NCI-H345 treated with DMSO at 0.1 percent for 48 hours (cell line): ENCODE results near the gene IL1RL2.

Experiments used
- DNase-seq: peaks from one replicate; lab custom pipeline; 2025; ENCODE audit not compliant: unreplicated experiment; lab: John Stamatoyannopoulos, UW

The IL1RL2 gene

GRCh38 chr2:102158011-102158755 is 28.6 kb upstream of the IL1RL2 start:
- no peak for DNase-seq

- no peak for DNase-seq
Observed at GRCh38 chr2:102159295-102159694, 27.5 kb upstream of the IL1RL2 start.

GRCh38 chr2:102166189-102166845 is 20.5 kb upstream of the IL1RL2 start:
- DNase-seq: no peak

GRCh38 chr2:102168026-102168771 is 18.6 kb upstream of the IL1RL2 start:
- no peak for DNase-seq

GRCh38 chr2:102171946-102172345 is 14.9 kb upstream of the IL1RL2 start:
- no peak for DNase-seq

GRCh38 chr2:102172745-102173144 is 14.1 kb upstream of the IL1RL2 start:
- no peak for DNase-seq

GRCh38 chr2:102176172-102176571 is 10.7 kb upstream of the IL1RL2 start:
- DNase-seq: no peak

GRCh38 chr2:102177814-102178478 is 8.9 kb upstream of the IL1RL2 start:
- no peak for DNase-seq

GRCh38 chr2:102179061-102179460 is 7.8 kb upstream of the IL1RL2 start:
- no peak for DNase-seq

- no peak for DNase-seq
Observed at GRCh38 chr2:102179788-102180686, 6.8 kb upstream of the IL1RL2 start.

GRCh38 chr2:102180687-102180999 is 6.2 kb upstream of the IL1RL2 start:
- DNase-seq: no peak

GRCh38 chr2:102181376-102181775 is 5.4 kb upstream of the IL1RL2 start:
- DNase-seq: no peak

- no peak for DNase-seq
Observed at GRCh38 chr2:102181919-102182635, 4.7 kb upstream of the IL1RL2 start.

- DNase-seq: no peak
Observed at GRCh38 chr2:102184018-102184417, 2.8 kb upstream of the IL1RL2 start.

- no peak for DNase-seq
Observed at GRCh38 chr2:102184568-102184967, 2.3 kb upstream of the IL1RL2 start.

GRCh38 chr2:102185347-102185746 is 1.5 kb upstream of the IL1RL2 start:
- DNase-seq: no peak

GRCh38 chr2:102187496-102188150 is 800 bp downstream of the IL1RL2 start:
- no peak for DNase-seq

- no peak for DNase-seq
Observed at GRCh38 chr2:102190430-102191107, 3.7 kb downstream of the IL1RL2 start.

GRCh38 chr2:102191501-102191900 is 4.7 kb downstream of the IL1RL2 start:
- no peak for DNase-seq
